GM18520 (cell line): ENCODE measurements around the gene PBX4.
A peak's percentile ranks its signal among the peaks of the same experiment; 100 is the strongest.
"Not testable (repeated sequence)": the region's sequence is repeated elsewhere in the genome, so short reads cannot be mapped to it uniquely, and the experiment has no call there.

Experiments
- ATAC-seq: cut with Tn5 transposase; IDR thresholded peaks from one replicate; pipeline ENCODE4 v1.9.1; 2021; ENCODE audit not compliant: unreplicated experiment

Gene PBX4

GRCh38 chr19:19618219-19619051 is at the start of gene PBX4:
Gene PBX4, minus strand, starts transcription at chr19:19618687. Its CDS starts 58 bp downstream, at chr19:19618629.
- peak; percentile 91 for ATAC-seq

GRCh38 chr19:19665420-19665948 is 47.0 kb upstream of the PBX4 start:
- ATAC-seq = not testable (repeated sequence)

- ATAC-seq = peak; percentile 54
These were observed 45.0 kb upstream of the PBX4 start, which contains the start of gene ATP13A1 for GRCh38 chr19:19663256-19664120. Gene ATP13A1, minus strand, starts transcription at chr19:19663676. Its CDS starts 10 bp downstream, at chr19:19663666.

- ATAC-seq = no peak
These were observed 44.4 kb upstream of the PBX4 start for GRCh38 chr19:19662871-19663255.

- no peak for ATAC-seq
These were observed 43.9 kb upstream of the PBX4 start for GRCh38 chr19:19662344-19662743.

- ATAC-seq = peak; percentile 34
These were observed 43.3 kb upstream of the PBX4 start for GRCh38 chr19:19661675-19662251.

- no peak for ATAC-seq
These were observed 42.7 kb upstream of the PBX4 start for GRCh38 chr19:19661141-19661674.

- ATAC-seq = no peak
These were observed 41.3 kb upstream of the PBX4 start for GRCh38 chr19:19659646-19660245.

- ATAC-seq = no peak
These were observed 38.9 kb upstream of the PBX4 start for GRCh38 chr19:19657397-19657783.

- no peak for ATAC-seq
These were observed 38.2 kb upstream of the PBX4 start for GRCh38 chr19:19656451-19657396.

GRCh38 chr19:19655641-19656343 is 37.3 kb upstream of the PBX4 start:
- ATAC-seq = no peak

GRCh38 chr19:19655051-19655594 is 36.6 kb upstream of the PBX4 start:
- no peak for ATAC-seq

- no peak for ATAC-seq
These were observed 36.0 kb upstream of the PBX4 start for GRCh38 chr19:19654441-19654840.

GRCh38 chr19:19653597-19654147 is 35.2 kb upstream of the PBX4 start:
- no peak for ATAC-seq

GRCh38 chr19:19652482-19653295 is 34.2 kb upstream of the PBX4 start:
- no peak for ATAC-seq

- ATAC-seq = no peak
These were observed 32.6 kb upstream of the PBX4 start for GRCh38 chr19:19651076-19651475.

- ATAC-seq = no peak
These were observed 31.8 kb upstream of the PBX4 start for GRCh38 chr19:19650331-19650730.
